Measurements from ENCODE around the gene PLD2.

PLD2 gene

DNA sequence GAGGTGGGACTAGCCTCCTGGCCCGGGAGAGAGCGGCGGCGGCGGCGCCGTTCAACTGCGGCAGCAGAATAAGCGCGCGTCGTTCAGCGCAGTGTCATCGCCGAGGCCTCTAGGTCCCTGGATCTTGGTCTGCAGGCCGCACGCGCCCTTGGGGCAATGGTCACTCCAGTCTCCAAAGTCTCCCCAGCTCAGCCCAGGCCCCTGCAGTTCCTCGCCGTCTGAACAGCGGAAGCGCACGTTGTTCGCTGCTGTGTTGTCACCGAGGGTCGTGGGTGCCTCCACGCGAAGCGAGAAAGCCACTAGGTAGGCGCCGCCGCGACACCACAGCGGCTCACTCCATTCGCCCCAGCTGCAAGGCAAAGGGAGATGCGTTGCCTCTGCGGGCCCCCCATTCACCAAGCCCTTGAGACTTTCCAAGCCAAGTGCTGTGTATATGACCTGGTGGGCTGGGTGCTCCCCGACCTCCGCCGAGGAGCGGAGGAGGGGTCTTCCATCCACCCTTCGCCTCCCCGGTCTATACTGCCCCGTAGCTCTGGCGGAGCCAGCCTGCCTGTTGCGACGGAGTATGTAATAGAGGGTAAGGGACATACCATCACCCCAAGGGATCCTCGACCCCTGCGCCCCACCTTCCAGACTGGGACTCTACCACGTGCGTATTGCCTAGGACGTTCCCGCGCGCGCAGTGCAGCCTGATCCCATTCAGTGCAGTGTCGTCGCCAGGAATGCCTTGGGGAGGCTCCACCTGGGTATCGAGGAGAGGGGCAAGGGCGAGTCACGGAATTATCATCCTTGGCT is 21.4 kb upstream of the PLD2 start:
- TF ChIP-seq, protein P1, sequence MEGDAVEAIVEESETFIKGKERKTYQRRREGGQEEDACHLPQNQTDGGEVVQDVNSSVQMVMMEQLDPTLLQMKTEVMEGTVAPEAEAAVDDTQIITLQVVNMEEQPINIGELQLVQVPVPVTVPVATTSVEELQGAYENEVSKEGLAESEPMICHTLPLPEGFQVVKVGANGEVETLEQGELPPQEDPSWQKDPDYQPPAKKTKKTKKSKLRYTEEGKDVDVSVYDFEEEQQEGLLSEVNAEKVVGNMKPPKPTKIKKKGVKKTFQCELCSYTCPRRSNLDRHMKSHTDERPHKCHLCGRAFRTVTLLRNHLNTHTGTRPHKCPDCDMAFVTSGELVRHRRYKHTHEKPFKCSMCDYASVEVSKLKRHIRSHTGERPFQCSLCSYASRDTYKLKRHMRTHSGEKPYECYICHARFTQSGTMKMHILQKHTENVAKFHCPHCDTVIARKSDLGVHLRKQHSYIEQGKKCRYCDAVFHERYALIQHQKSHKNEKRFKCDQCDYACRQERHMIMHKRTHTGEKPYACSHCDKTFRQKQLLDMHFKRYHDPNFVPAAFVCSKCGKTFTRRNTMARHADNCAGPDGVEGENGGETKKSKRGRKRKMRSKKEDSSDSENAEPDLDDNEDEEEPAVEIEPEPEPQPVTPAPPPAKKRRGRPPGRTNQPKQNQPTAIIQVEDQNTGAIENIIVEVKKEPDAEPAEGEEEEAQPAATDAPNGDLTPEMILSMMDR (IDR thresholded peaks at IDR 0.05; ENCODE audit: low read depth, low read length, missing control alignments) = no peak
- H3K4me3 ChIP-seq (ENCODE audit: low read depth, low read length) = no peak overlapping the region
- DNase-seq (ENCODE audit: low read depth) = no peak

DNA sequence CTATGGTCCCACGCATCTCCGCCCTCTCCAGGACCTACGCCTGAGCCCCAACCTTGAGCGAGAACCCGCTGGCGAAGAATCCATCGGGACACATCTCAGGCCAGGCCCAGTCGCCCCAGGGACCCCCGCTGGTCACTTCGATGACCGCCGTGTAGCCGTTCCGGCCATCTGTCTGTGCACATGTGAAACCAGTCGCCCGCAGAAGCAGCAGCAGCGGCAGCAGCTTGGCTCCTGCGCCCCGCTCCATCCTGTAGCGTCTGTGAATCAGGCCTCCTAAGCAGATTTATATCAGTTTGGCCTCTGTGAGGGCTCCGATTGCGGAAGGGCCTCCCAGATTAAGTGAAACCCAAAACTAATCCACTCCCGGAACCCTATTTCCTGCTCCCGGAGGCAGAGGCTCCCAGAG is 20.8 kb upstream of the PLD2 start, which contains the start of gene VMO1:
Gene VMO1, minus strand, starts transcription at position 259 of the 406 bp plus-strand sequence. Its CDS starts 12 bp downstream, at position 247.
- DNase-seq (ENCODE audit: low read depth) = no peak
- H3K4me3 ChIP-seq (ENCODE audit: low read depth, low read length) = no peak within 1 kb of the TSS
- TF ChIP-seq, protein P1 (IDR thresholded peaks at IDR 0.05; ENCODE audit: low read depth, low read length, missing control alignments) = no peak

DNA sequence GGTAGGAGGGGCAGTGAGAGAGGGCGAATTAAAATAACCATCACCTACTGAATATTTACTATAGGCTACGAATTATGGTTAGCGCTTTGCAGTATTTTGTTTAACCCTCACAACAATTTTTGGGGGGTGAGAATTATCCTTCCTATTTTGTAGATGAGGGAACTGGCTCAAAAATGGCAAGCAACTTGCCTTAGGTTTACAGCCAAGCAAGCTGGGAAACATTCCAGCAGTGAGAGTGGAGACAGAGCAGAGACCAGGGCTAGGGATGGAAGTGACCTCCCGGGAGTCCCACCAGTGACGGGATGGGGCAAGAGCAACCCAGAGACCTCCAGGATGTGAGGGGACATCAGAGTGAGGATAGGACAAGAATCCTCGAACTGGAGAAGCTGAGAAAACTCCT is 20.4 kb upstream of the PLD2 start:
- DNase-seq (ENCODE audit: low read depth) = no peak
- TF ChIP-seq, protein P1 (IDR thresholded peaks at IDR 0.05; ENCODE audit: low read depth, low read length, missing control alignments) = no peak
- no peak overlapping the region for H3K4me3 ChIP-seq (ENCODE audit: low read depth, low read length)

DNA sequence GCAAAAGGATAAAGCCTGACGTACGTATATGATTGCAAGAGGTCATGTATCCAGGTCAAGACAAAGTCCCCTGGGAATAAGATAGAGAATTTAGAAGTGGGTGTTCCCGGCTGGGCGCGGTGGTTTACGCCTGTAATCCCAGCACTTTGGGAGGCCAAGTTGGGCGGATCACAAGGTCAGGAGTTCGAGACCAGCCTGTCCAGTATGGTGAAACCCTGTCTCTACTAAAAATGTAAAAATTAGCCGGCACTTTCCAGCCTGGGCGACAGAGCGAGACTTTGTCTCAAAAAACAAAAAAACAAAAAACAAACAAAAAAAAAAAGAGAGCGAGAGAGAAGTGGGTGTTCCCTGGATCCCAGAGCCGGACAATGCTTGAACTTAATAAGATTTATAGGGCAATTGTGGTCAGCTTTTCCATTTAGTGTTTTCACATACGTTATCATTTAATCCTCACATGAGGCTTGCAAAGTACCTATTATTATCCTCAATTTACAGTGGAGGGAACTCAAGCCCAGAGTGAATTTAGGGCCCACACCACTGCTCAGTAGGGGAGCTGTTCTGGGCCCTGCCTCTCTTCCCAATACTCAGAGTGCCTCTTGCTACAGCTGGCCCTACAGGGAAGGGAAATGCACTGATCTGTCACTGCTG is 18.7 kb upstream of the PLD2 start:
- DNase-seq (ENCODE audit: low read depth) = no peak
- no peak overlapping the region for H3K4me3 ChIP-seq (ENCODE audit: low read depth, low read length)
- TF ChIP-seq, protein P1 (IDR thresholded peaks at IDR 0.05; ENCODE audit: low read depth, low read length, missing control alignments) = no peak

DNA sequence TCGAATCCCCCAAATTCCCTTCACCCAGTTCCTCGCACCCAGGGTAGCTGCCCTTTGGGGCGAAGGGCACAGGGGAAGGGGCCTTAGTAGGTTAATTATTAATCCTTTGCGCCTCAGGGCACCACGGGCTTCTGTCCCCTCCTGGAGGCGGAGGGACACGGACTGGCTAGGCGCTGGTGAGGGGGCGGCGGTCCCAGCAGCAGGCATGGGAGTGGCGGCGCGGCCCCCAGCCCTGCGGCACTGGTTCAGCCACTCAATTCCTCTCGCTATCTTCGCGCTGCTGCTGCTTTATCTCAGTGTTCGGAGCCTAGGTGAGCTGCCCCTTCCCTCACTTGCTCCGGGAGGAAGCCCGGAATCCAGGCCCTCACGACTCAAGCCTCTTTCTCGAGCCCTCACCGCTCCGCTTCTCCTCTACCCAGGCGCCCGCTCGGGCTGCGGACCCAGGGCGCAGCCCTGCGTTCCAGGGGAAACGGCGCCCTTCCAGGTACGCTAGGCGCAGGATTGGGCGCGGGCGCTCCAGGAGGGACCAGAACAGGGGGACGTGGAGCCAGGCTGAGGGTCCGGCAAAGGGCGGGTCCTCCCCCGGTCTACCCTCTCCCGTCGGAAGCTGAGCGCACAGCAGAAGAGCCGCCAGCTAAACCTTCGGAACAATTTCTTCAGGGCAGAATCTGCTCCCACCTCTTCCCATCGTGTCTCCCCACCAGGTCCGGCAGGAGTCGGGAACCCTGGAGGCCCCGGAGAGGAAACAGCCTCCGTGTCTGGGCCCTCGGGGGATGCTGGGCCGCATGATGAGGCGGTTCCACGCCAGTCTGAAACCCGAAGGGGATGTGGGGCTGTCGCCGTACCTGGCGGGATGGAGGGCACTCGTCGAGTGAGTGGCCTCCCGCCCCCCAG is 17.9 kb upstream of the PLD2 start, which contains the start of gene GLTPD2:
Gene GLTPD2, plus strand, starts transcription at position 158 of the 894 bp plus-strand sequence. Its CDS starts 48 bp downstream, at position 206.
- TF ChIP-seq, protein P1 (IDR thresholded peaks at IDR 0.05; ENCODE audit: low read depth, low read length, missing control alignments) = no peak
- DNase-seq (ENCODE audit: low read depth) = no peak
- peak within 1 kb of the TSS; percentile 68 for H3K4me3 ChIP-seq (ENCODE audit: low read depth, low read length)

DNA sequence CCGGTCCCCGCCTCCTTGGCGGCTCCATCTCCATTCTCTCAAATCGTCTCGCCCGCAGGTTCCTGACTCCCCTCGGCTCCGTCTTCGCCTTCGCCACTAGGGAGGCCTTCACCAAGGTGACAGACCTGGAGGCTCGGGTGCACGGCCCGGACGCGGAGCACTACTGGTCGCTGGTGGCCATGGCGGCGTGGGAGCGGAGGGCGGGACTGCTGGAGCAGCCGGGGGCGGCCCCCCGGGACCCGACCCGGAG is 17.3 kb upstream of the PLD2 start:
- no peak for DNase-seq (ENCODE audit: low read depth)
- TF ChIP-seq, protein P1 (IDR thresholded peaks at IDR 0.05; ENCODE audit: low read depth, low read length, missing control alignments) = no peak
- peak overlapping the region; percentile 68 for H3K4me3 ChIP-seq (ENCODE audit: low read depth, low read length)
